BE2C (cell line): ENCODE data around the gene LAMB2.

Experiments used
- DNase-seq: peaks from one replicate; pipeline ENCODE4 v3.0.0-alpha.2; 2020
- H3K27me3 ChIP-seq: fragments of 250-450 bp; sonication (Bioruptor Pico); 2 replicates; pipeline ENCODE4 v1.5.1; 2020; ENCODE audit warnings: mild to moderate bottlenecking
- H3K36me3 ChIP-seq: fragments of 250-450 bp; sonication (Bioruptor Pico); 2 replicates; pipeline ENCODE4 v1.5.1; 2020; ENCODE audit warnings: mild to moderate bottlenecking
- H3K4me1 ChIP-seq: fragments of 250-450 bp; sonication (Bioruptor Pico); 2 replicates; pipeline ENCODE4 v1.5.1; 2020
- H3K4me3 ChIP-seq: 2 replicates; pipeline ENCODE4 v1.5.1; 2011; ENCODE audit warnings: low read depth, low read length
- H3K9me3 ChIP-seq: fragments of 250-450 bp; sonication (Bioruptor Pico); 2 replicates; pipeline ENCODE4 v1.5.1; 2020
- TF ChIP-seq, protein P1 (sequence below): IDR thresholded peaks from 2 replicates; pipeline ENCODE4 v1.5.1; 2012; ENCODE audit warnings: mild to moderate bottlenecking, low read depth, low read length

Gene LAMB2

GRCh38 chr3:49098910-49099630 lies 33.8 kb downstream of the LAMB2 start:
- Histone ChIP-seq H3K4me3 (no peak overlapping the region), H3K36me3 (peaks cover 23% of the 10 kb centered on the region)

GRCh38 chr3:49098429-49098828 lies 34.4 kb downstream of the LAMB2 start:
- no peaks in the 10 kb centered on the region for H3K27me3 ChIP-seq
- H3K9me3 ChIP-seq, result no peaks in the 10 kb centered on the region
- peaks cover 23% of the 10 kb centered on the region for H3K36me3 ChIP-seq
- DNase-seq, result peak; percentile 89
- TF ChIP-seq, protein P1, sequence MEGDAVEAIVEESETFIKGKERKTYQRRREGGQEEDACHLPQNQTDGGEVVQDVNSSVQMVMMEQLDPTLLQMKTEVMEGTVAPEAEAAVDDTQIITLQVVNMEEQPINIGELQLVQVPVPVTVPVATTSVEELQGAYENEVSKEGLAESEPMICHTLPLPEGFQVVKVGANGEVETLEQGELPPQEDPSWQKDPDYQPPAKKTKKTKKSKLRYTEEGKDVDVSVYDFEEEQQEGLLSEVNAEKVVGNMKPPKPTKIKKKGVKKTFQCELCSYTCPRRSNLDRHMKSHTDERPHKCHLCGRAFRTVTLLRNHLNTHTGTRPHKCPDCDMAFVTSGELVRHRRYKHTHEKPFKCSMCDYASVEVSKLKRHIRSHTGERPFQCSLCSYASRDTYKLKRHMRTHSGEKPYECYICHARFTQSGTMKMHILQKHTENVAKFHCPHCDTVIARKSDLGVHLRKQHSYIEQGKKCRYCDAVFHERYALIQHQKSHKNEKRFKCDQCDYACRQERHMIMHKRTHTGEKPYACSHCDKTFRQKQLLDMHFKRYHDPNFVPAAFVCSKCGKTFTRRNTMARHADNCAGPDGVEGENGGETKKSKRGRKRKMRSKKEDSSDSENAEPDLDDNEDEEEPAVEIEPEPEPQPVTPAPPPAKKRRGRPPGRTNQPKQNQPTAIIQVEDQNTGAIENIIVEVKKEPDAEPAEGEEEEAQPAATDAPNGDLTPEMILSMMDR, result no peak
- no peak overlapping the region for H3K4me3 ChIP-seq
- peaks cover 6% of the 10 kb centered on the region for H3K4me1 ChIP-seq

More at GRCh38 chr3:49098910-49099630, 33.8 kb downstream of the LAMB2 start:
- TF ChIP-seq, protein P1, result no peak
- H3K9me3 ChIP-seq, result no peaks in the 10 kb centered on the region
- no peaks in the 10 kb centered on the region for H3K27me3 ChIP-seq
- DNase-seq, result no peak
- H3K4me1 ChIP-seq, result peaks cover 6% of the 10 kb centered on the region

GRCh38 chr3:49093853-49094767 lies 38.7 kb downstream of the LAMB2 start, which contains the start of gene QRICH1:
Gene QRICH1 (minus strand): TSS chr3:49094071. CDS start chr3:49077017, 17,054 bp downstream.
- peak; percentile 92 for DNase-seq
- H3K4me1 ChIP-seq, result peaks cover 5% of the 10 kb centered on the region
- TF ChIP-seq, protein P1, result peak; percentile 51
- peak within 1 kb of the TSS; percentile 86 for H3K4me3 ChIP-seq
- H3K9me3 ChIP-seq, result no peaks in the 10 kb centered on the region
- H3K27me3 ChIP-seq, result no peaks in the 10 kb centered on the region
- peaks cover 10% of the 10 kb centered on the region for H3K36me3 ChIP-seq

GRCh38 chr3:49092938-49093852 lies 39.7 kb downstream of the LAMB2 start:
- peak; percentile 75 for DNase-seq
- Histone ChIP-seq H3K9me3 (no peaks in the 10 kb centered on the region), H3K4me1 (no peaks in the 10 kb centered on the region), H3K4me3 (peak overlapping the region; percentile 86), H3K27me3 (no peaks in the 10 kb centered on the region), H3K36me3 (peaks cover 5% of the 10 kb centered on the region; the same call in 1 of the 2 replicates)
- TF ChIP-seq, protein P1, result no peak

GRCh38 chr3:49081429-49081828 lies 51.4 kb downstream of the LAMB2 start:
- Histone ChIP-seq H3K4me3 (no peak overlapping the region), H3K27me3 (no peaks in the 10 kb centered on the region), H3K4me1 (no peaks in the 10 kb centered on the region), H3K36me3 (no peaks in the 10 kb centered on the region; the same call in none of the 2 replicates), H3K9me3 (no peaks in the 10 kb centered on the region)
- TF ChIP-seq, protein P1, result no peak
- no peak for DNase-seq
